AG09319 (cell line): ENCODE data around the gene CPS1.

Experiments used
- DNase-seq: peaks from one replicate; pipeline ENCODE4 v3.0.0-alpha.2; 2010; ENCODE audit warnings: low read depth; ENCODE audit errors: extremely low read depth
- TF ChIP-seq, protein P1 (sequence below): IDR thresholded peaks from 2 replicates; pipeline ENCODE4 v1.5.1; 2011; ENCODE audit warnings: low read depth, mild to moderate bottlenecking, inconsistent platforms, low read length, moderate library complexity

CPS1 gene

GRCh38 chr2:210556329-210556980 lies at the start of gene CPS1:
Gene CPS1, plus strand, starts transcription at chr2:210556599. Its CDS starts 135 bp downstream, at chr2:210556734.
- TF ChIP-seq, protein P1, sequence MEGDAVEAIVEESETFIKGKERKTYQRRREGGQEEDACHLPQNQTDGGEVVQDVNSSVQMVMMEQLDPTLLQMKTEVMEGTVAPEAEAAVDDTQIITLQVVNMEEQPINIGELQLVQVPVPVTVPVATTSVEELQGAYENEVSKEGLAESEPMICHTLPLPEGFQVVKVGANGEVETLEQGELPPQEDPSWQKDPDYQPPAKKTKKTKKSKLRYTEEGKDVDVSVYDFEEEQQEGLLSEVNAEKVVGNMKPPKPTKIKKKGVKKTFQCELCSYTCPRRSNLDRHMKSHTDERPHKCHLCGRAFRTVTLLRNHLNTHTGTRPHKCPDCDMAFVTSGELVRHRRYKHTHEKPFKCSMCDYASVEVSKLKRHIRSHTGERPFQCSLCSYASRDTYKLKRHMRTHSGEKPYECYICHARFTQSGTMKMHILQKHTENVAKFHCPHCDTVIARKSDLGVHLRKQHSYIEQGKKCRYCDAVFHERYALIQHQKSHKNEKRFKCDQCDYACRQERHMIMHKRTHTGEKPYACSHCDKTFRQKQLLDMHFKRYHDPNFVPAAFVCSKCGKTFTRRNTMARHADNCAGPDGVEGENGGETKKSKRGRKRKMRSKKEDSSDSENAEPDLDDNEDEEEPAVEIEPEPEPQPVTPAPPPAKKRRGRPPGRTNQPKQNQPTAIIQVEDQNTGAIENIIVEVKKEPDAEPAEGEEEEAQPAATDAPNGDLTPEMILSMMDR: no peak
- DNase-seq: no peak

- DNase-seq: no peak
- TF ChIP-seq, protein P1: no peak
Measured at GRCh38 chr2:210515911-210516310, 40.5 kb upstream of the CPS1 start.

DNA sequence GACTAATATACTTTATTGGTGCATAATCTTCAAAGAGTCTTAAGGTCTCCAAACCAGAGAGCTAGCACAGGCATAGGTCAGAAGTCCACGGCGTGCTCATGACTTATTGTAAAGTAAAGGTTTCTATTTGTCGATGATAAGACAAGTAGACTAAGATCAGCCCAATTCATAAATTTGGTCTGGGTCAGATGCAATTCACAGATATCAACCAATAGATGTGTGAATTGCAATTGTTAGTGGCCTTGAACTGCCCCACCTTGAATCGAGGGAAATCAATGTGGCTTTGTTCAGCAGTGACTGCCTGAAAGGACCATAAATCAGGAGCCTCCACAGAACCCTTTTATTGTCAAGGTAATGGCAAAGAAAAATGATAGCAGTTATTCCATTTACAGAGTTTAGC lies 39.1 kb upstream of the CPS1 start:
- no peak for DNase-seq
- TF ChIP-seq, protein P1: no peak

GRCh38 chr2:210519594-210519993 lies 36.8 kb upstream of the CPS1 start:
- DNase-seq: no peak
- TF ChIP-seq, protein P1: no peak

DNA sequence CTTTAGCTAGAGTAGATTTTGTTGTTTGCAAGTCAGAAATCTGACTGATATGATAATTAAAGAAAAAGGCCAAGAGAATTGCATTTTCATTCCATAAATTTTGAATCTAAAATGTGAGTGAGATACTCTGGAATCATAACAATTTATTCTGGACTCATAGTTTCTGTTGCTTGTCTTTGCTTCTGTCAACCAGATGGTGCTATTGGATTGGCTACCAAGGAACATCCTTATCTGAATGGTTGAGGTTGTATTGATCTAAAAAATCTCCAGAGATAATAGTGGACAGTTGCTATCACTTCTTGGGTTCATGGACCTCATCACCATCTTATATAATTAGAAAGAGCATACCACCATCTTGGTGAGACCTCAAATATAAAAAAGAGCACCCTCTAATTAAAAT lies 34.0 kb upstream of the CPS1 start:
- DNase-seq: no peak
- TF ChIP-seq, protein P1: no peak

DNA sequence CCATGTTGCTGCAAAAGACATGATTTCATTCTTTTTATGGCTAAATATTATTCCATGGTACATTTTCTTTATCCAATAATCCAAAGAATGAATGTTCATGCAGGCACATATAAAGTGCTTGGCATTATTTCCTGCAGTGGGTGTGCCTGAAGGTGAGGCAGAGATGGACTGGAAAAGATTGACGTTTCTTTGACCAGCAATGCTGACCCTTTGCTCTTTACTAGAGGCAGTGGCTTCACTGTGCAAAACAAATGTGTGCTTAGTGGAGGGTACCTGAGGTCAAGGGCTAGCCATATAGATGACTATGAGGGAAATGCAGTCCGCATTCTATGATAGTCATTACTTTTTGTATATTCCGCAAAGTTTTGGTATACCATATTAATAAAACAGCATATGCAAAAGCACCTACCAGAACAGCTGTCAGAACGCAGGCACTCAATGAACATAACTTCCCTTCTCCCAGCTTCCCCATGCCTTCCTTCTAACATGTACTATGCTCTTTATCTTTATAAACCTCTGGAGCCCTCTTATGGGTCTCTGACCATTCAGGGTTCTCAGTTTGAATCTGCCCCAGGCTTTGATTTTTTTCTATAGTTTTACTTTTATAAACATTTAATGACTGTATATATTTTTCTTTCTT lies 32.6 kb upstream of the CPS1 start:
- TF ChIP-seq, protein P1: no peak
- DNase-seq: no peak

- DNase-seq: no peak
Measured at GRCh38 chr2:210524533-210524932, 31.9 kb upstream of the CPS1 start.

More at GRCh38 chr2:210524533-210524932, 31.9 kb upstream of the CPS1 start:
- TF ChIP-seq, protein P1: no peak
